Lower lobe of right lung (tissue), 2 donors: Measurements from ENCODE around the gene RFT1. TPM values are rescaled to one million over a fixed set of nuclear protein-coding genes. Genes with fewer than 3 reads are reported as not detected.

Experiments used
- ATAC-seq, 2 donors: fragments of 200-7000 bp; cut with Tn5 transposase; one replicate each; pipeline ENCODE4 v1.9.1; 2020 to 2022; ENCODE audit warnings: mild to moderate bottlenecking in 2 of 2, moderate library complexity in 2 of 2
- DNase-seq: peaks from one replicate; pipeline ENCODE4 v3.0.0-alpha.2; 2020
- H3K27ac ChIP-seq: fragments of 200-600 bp; one replicate; pipeline ENCODE4 v1.8.0; 2022
- H3K27me3 ChIP-seq: fragments of 200-600 bp; one replicate; pipeline ENCODE4 v1.8.0; 2022; ENCODE audit warnings: low read depth
- H3K36me3 ChIP-seq: fragments of 200-600 bp; one replicate; pipeline ENCODE4 v1.8.0; 2022; ENCODE audit warnings: mild to moderate bottlenecking
- H3K4me1 ChIP-seq: fragments of 200-600 bp; one replicate; pipeline ENCODE4 v1.8.0; 2022
- H3K4me3 ChIP-seq: fragments of 200-600 bp; one replicate; pipeline ENCODE4 v1.8.0; 2022; ENCODE audit warnings: mild to moderate bottlenecking
- H3K9me3 ChIP-seq: fragments of 200-600 bp; one replicate; pipeline ENCODE4 v1.8.0; 2022
- intact Hi-C: fragments of 100-400 bp; cut with DNase I; formaldehyde crosslinking; loops from one replicate; pipeline ENCODE4 v1.11.0; 2022
- total RNA-seq: library from RNA; stranded (reverse); fragmentation: NEBNext Ultra II Directional; extraction: Animal tissue kit (Norgen Biotek cat#: 25700); gene quantifications from one replicate; pipeline ENCODE4 v1.2.1, GENCODE V29; 2021
- TF ChIP-seq, protein P1 (sequence below): fragments of 200-600 bp; IDR thresholded peaks from one replicate; pipeline ENCODE4 v1.8.0; 2022; ENCODE audit warnings: antibody characterized with exemption, mild to moderate bottlenecking
- donor health status: DM: no; HTN: yes; CAD: no; lungs with severe emphysema.

RFT1 gene
- total RNA-seq, 1 donor from 2014 or later: 18.3 TPM

DNA sequence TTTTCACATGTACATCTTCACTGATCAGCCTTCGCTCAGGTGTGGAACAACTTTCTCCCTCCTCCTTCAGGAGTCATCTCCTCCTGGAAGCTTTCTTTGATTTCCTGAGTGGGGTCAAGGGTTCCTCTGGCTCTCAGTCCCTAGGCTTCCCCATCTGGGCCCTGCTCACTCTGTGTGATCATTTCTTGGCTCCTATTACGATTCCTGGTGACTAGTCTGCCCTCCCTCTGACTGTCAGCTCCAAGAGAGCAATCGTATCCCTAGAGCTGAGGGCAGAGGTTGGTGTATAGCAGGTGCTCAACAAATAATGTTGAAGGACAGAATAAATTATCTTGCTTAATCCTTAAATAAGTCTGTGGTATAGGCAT lies 15.5 kb upstream of the RFT1 start:
- no peaks in the 10 kb centered on the region for H3K27me3 ChIP-seq
- H3K4me3 ChIP-seq: no peak overlapping the region
- H3K27ac ChIP-seq: peak overlapping the region; percentile 67
- no peaks in the 10 kb centered on the region for H3K9me3 ChIP-seq
- DNase-seq: no peak
- peak in 1 of 2 donors; percentile 23 for ATAC-seq
- TF ChIP-seq, protein P1, sequence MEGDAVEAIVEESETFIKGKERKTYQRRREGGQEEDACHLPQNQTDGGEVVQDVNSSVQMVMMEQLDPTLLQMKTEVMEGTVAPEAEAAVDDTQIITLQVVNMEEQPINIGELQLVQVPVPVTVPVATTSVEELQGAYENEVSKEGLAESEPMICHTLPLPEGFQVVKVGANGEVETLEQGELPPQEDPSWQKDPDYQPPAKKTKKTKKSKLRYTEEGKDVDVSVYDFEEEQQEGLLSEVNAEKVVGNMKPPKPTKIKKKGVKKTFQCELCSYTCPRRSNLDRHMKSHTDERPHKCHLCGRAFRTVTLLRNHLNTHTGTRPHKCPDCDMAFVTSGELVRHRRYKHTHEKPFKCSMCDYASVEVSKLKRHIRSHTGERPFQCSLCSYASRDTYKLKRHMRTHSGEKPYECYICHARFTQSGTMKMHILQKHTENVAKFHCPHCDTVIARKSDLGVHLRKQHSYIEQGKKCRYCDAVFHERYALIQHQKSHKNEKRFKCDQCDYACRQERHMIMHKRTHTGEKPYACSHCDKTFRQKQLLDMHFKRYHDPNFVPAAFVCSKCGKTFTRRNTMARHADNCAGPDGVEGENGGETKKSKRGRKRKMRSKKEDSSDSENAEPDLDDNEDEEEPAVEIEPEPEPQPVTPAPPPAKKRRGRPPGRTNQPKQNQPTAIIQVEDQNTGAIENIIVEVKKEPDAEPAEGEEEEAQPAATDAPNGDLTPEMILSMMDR: no peak
- peaks cover 51% of the 10 kb centered on the region for H3K4me1 ChIP-seq
- no peaks in the 10 kb centered on the region for H3K36me3 ChIP-seq
- intact Hi-C loops: no loop called here

DNA sequence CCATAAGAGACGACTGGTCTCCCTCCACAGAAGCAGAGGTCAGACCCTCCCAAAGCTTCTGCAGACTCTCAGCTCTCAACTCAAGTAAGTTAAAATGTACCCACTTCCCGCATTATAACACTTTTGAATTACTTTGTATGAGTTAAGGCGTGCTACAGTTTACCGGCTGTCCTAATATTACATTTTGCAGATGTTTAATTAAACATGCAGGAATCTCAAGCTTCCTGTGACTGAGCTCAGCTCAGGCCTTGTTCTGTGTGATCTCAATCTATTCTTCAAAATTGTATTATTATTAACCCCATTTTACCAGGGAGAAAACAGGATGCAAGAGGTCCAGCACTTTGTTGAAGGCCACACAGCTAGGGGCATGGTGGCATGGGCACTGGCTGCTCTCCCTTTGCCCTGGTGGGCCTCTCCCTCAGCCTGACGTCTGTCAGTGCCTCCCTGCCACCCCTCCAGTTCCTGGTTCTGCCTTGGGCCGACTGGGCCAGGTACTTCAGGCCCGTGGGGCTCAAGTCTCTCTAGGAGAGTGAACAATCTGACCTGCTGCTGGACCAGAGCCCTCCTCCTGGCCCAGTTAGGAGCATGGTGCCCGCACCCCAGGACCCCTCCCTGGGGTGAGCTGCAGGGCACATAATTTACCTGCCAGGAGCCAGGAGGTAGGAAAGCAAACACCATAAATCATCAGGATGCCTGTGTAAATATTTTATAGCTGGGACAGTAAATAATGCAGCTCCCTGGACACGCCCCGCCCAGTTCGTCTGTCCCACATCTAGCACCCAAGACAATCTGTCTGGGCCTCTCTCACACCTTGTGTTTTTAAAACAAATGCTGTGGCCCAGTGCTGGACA lies 14.9 kb upstream of the RFT1 start:
- intact Hi-C loops: no loop called here
- H3K4me3 ChIP-seq: no peak overlapping the region
- peak overlapping the region; percentile 67 for H3K27ac ChIP-seq
- H3K9me3 ChIP-seq: no peaks in the 10 kb centered on the region
- DNase-seq (no peak), ATAC-seq (peak; percentile 26 to 45)
- TF ChIP-seq, protein P1: no peak
- peaks cover 48% of the 10 kb centered on the region for H3K4me1 ChIP-seq
- no peaks in the 10 kb centered on the region for H3K36me3 ChIP-seq
- H3K27me3 ChIP-seq: no peaks in the 10 kb centered on the region

DNA sequence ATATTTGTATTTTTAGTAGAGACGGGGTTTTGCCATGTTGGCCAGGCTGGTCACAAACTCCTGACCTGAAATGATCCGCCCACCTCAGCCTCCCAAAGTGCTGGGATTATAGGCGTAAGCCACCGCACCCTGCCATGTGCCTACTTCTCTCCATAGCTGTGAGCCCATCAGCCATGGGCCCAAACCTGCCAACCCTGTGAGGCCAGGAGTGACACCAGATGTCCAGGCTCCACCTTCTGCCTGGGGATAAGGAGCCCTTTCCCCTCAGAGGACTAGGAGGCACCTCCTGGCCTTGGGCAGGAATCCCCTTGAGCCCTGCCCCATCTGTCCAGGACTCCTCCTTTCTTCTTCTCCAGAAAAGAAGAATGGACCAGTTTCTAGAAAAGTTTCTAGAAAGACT lies 14.2 kb upstream of the RFT1 start:
- H3K4me1 ChIP-seq: peaks cover 42% of the 10 kb centered on the region
- intact Hi-C loops: no loop called here
- no peak for ATAC-seq
- no peaks in the 10 kb centered on the region for H3K9me3 ChIP-seq
- TF ChIP-seq, protein P1: no peak
- no peak overlapping the region for H3K4me3 ChIP-seq
- no peak for DNase-seq
- H3K27ac ChIP-seq: no peak overlapping the region
- H3K27me3 ChIP-seq: no peaks in the 10 kb centered on the region
- H3K36me3 ChIP-seq: no peaks in the 10 kb centered on the region

DNA sequence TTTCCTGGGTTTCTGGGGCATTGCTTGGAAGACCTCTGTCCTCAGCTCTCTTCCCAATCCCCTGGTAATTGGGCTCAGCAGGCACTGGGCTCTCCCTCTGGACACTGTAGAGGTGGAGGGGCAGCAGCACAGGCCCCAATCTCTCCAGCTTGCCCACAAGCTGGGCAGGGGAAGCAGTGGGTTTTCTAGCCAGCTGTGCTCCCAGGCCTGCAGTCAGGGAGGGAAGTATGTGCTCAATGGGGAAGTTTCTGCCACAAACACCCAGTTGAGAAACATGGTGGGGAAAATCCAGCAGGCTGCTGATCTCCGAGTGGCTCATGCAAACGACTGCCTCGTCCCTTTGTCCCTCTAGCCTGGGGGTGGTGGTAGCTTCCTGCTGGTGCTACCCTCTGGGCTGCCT lies 12.8 kb upstream of the RFT1 start:
- no peak overlapping the region for H3K27ac ChIP-seq
- no peaks in the 10 kb centered on the region for H3K36me3 ChIP-seq
- peaks cover 36% of the 10 kb centered on the region for H3K4me1 ChIP-seq
- DNase-seq (no peak), ATAC-seq (peak; percentile 35 to 49)
- H3K9me3 ChIP-seq: no peaks in the 10 kb centered on the region
- H3K4me3 ChIP-seq: no peak overlapping the region
- intact Hi-C loops: no loop called here
- TF ChIP-seq, protein P1: no peak
- no peaks in the 10 kb centered on the region for H3K27me3 ChIP-seq

DNA sequence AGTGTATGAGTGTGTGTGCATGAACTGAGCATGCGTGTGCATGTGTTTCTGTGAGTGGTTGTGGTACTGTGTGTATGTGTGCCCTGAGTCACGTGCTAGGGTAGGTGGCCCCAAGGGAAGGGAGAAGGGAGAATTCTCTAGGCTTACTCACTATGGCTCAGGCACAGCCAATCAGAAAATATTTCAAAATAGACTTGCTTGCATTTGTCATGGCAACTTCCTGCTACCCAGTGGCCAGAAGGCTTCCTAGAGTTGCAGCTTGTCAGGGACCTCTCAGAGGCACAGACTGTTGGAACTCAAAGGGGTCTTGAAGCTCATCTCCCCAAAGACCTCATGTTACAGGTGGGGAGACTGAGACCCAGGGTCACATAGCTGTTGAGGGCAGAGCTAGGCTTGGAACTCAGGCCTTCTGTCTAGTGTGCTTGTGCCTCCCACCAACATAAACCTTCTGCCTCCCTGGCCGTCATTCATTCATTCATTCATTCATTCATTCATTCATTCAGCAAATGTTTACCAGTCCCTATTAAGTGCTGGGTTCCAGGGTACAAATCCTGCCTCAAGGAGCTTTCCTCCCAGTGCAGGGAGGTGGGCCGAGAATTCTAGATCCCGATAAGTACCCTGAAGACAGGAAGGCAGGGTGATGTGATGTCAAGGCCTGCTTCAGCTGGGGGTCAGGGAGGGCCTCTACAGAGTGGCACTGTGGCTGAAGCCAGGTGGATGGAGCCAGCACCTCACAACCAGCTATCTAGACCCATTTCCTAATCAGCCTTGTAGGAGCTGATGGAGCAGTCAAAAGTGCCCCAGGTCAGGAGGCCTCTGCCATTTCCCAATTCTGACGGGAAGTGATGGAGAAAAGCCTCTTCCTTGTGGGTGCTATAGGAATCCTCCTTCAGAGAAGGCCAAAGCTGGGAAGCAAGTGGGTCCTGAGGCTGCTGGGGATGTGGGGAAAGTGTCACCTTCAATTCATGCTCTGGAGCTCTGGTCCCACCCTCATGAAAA lies 10.9 kb upstream of the RFT1 start:
- peaks cover 27% of the 10 kb centered on the region for H3K4me1 ChIP-seq
- H3K36me3 ChIP-seq: no peaks in the 10 kb centered on the region
- DNase-seq (no peak), ATAC-seq (peak; percentile 37 to 65)
- no peak overlapping the region for H3K4me3 ChIP-seq
- TF ChIP-seq, protein P1: no peak
- H3K27me3 ChIP-seq: no peaks in the 10 kb centered on the region
- H3K9me3 ChIP-seq: no peaks in the 10 kb centered on the region
- intact Hi-C loops: no loop called here
- no peak overlapping the region for H3K27ac ChIP-seq
